SK-N-MC (cell line): ENCODE results near the gene NRIP2.

Experiments used
- EZH2 ChIP-seq: fragments of 200-600 bp; sonication (generic); IDR thresholded peaks from one replicate; pipeline ENCODE4 v1.6.1; 2017; ENCODE audit warnings: antibody characterized with exemption
- POLR2AphosphoS5 ChIP-seq: IDR thresholded peaks from 2 replicates; pipeline ENCODE4 v1.6.1; 2012; ENCODE audit warnings: mild to moderate bottlenecking, low read depth, low read length, borderline replicate concordance

- TF ChIP-seq EZH2 = no peak
- no peak for TF ChIP-seq POLR2AphosphoS5
These were observed 15.0 kb downstream of the NRIP2 start for GRCh38 chr12:2819810-2820209.
